Measurements from ENCODE around the gene ICAM4.
"Not testable (repeated sequence)": the region's sequence is repeated elsewhere in the genome, so short reads cannot be mapped to it uniquely, and the experiment has no call there.

The ICAM4 gene

GRCh38 chr19:10269333-10270179 lies 17.2 kb upstream of the ICAM4 start:
- DNase-seq: peak; percentile 88

DNA sequence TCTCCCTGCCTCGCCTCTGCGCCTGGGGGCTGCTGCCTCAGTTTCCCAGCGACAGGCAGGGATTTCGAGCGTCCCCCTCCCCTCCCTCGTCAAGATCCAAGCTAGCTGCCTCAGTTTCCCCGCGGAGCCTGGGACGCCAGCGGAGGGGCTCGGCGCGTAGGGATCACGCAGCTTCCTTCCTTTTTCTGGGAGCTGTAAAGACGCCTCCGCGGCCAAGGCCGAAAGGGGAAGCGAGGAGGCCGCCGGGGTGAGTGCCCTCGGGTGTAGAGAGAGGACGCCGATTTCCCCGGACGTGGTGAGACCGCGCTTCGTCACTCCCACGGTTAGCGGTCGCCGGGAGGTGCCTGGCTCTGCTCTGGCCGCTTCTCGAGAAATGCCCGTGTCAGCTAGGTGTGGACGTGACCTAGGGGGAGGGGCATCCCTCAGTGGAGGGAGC lies 16.6 kb upstream of the ICAM4 start:
- no peak for DNase-seq

GRCh38 chr19:10270616-10271394 lies 15.9 kb upstream of the ICAM4 start, which contains the start of gene ICAM1:
Gene ICAM1 (plus strand): TSS chr19:10271120. CDS start chr19:10271160, 40 bp downstream.
- DNase-seq: peak; percentile 50

- no peak for DNase-seq
These were observed 15.1 kb upstream of the ICAM4 start for GRCh38 chr19:10271543-10272086.

DNA sequence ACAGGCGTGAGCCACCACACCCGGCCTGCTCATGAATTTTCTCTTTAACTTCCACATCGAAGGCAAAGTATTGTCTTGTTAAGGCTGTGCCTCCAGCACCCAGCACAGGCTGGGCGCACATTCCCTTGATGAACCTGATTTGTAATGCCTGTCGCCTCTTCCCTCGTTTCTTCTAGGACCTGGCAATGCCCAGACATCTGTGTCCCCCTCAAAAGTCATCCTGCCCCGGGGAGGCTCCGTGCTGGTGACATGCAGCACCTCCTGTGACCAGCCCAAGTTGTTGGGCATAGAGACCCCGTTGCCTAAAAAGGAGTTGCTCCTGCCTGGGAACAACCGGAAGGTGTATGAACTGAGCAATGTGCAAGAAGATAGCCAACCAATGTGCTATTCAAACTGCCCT lies 12.2 kb upstream of the ICAM4 start:
- DNase-seq: no peak

GRCh38 chr19:10277795-10278589 lies 8.8 kb upstream of the ICAM4 start:
- no peak for DNase-seq

DNA sequence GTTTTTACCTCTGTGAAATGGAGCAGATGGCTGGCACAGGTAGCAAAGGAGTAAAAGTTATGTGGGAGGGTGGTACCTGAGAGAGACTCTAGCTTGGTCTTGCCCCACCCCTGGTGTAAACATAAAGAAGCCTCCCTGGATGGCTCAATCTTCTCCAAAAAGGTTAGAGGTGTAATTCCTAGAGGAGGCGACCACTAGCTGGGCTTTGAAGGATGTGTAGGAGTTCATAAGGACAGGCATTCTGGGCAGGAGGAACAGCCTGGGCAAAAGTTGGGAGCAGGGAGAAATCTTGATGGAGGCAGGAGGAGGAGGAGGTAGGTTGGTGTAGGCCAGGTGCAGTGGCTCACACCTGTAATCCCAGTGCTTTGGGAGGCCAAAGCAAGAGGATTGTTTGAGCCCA lies 7.8 kb upstream of the ICAM4 start:
- no peak for DNase-seq

DNA sequence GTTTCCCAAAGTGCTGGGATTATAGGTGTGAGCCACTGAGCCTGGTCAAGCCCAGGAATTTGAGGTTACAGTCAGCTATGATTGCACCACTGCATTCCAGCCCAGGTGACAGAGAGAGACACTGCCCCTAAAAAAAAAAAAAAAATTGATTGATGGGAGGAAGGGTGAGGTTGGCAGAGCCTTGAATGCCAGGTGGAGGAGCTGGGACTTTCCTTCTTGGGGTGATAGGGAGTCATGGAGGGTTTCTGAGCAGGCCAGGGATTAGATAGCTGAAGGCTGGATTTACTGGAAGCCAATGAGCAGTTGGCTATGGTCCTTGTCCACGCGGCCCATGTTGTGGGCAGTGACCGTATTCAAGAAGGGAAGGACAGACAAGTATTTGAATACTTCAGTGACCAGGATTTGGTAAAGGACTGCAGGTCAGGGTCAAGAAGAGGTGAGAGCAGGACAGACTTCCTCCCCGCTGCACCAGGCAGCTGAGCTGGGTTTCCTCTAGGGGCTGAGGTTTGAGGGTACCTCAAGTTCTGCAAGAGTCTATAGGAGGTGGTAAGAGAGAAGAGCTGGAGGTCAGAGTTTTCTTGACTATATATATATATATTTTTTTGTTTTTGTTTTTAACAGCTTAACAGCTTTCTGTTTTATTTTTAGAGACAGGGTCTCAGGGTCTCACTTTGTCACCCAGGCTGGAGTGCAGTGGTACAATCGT lies 6.9 kb upstream of the ICAM4 start:
- no peak for DNase-seq

DNA sequence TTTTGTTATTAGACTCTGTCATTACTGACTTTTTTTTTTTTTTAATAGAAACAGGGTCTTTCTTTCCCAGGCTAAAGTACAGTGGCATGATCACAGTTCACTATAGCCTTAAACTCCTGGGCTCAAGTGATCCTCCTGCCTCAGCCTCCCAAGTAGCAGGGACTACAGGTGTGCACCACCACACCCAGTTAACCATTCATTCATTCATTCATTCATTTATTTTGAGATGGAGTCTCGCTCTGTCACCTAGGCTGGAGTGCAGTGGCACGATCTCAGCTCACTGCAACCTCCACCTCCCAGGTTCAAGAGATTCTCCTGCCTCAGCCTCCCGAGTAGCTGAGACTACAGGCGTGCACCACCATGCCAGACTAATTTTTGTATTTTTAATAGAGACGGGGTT lies 4.7 kb upstream of the ICAM4 start:
- not testable (repeated sequence) for DNase-seq

- DNase-seq: no peak
These were observed 3.3 kb upstream of the ICAM4 start for GRCh38 chr19:10283301-10284064.

DNA sequence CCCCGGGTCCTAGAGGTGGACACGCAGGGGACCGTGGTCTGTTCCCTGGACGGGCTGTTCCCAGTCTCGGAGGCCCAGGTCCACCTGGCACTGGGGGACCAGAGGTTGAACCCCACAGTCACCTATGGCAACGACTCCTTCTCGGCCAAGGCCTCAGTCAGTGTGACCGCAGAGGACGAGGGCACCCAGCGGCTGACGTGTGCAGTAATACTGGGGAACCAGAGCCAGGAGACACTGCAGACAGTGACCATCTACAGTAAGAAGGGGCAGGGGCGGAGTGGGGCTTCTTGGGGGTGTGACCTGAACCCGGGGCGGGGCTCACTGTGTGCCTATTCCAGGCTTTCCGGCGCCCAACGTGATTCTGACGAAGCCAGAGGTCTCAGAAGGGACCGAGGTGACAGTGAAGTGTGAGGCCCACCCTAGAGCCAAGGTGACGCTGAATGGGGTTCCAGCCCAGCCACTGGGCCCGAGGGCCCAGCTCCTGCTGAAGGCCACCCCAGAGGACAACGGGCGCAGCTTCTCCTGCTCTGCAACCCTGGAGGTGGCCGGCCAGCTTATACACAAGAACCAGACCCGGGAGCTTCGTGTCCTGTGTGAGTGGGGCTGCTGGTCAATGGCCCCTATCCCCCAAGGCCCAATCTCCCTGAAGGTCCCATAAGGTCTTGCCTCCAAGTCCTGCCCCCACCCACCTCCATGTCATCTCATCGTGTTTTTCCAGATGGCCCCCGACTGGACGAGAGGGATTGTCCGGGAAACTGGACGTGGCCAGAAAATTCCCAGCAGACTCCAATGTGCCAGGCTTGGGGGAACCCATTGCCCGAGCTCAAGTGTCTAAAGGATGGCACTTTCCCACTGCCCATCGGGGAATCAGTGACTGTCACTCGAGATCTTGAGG lies 2.4 kb upstream of the ICAM4 start:
- DNase-seq: no peak

GRCh38 chr19:10284960-10285278 lies 1.8 kb upstream of the ICAM4 start:
- DNase-seq: no peak

- DNase-seq: no peak
These were observed 1.4 kb upstream of the ICAM4 start for GRCh38 chr19:10285393-10285792.

DNA sequence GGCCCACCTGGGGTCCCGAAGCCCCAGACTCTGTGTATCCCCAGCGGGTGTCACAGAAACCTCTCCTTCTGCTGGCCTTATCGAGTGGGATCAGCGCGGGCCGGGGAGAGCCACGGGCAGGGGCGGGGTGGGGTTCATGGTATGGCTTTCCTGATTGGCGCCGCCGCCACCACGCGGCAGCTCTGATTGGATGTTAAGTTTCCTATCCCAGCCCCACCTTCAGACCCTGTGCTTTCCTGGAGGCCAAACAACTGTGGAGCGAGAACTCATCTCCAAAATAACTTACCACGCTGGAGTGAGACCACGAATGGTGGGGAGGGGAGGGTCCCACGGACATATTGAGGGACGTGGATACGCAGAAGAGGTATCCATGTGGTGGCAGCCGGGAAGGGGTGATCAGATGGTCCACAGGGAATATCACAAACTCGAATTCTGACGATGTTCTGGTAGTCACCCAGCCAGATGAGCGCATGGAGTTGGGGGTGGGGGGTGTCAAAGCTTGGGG lies 2.0 kb downstream of the ICAM4 start:
- peak; percentile 59 for DNase-seq

DNA sequence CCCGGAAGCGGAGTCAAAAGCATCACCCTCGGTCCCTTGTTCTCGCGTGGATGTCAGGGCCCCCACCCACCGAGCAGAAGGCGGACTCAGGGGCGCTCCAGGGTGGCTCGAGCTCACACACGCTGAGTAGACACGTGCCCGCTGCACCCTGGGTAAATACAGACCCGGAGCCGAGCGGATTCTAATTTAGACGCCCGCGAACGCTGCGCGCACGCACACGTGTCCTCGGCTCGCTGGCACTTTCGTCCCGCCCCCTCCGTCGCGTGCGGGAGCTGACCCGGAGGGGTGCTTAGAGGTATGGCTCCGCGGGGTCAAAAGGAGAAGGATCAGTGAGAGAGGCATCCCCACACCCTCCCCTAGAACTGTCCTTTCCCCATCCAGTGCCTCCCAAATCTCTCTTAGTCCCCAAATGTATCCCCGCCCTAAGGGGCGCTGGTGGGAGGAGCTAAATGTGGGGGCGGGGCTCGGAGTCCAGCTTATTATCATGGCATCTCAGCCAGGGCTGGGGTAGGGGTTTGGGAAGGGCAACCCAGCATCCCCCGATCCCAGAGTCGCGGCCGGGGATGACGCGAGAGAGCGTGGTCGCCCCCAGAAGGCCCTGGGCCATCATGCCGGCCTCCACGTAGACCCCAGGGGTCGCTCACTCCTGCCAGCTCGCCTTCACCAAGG lies 2.5 kb downstream of the ICAM4 start:
- DNase-seq: peak; percentile 65

- no peak for DNase-seq
These were observed 3.1 kb downstream of the ICAM4 start, which contains the start of gene ICAM5 for GRCh38 chr19:10289836-10290356. Gene ICAM5 (plus strand): TSS chr19:10289952. CDS start chr19:10290044, 92 bp downstream.

DNA sequence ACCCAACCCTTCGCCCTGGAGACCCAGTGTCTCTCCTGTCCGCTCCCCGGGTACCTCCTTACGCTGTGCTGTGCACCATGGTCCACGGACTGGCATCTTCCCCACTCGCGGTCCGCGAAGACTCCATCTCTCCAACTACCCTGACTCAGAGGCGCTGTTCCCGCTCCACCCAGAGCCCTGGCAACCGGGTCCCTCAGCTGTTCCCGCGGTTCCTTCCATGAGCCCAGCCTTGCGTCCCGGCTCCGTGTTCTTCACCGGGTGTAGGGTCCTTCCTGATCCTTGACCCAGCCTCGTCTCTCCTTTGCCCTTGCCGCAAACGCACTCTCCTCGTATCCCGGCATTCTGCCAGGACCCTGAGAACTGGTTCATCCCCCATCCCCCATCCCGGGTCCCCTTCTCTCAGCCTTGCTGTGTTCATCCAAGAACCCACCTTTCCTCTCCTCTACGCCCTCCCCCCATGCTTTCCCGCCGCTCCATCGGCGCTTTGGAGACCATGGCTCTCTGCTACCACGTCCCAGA lies 3.7 kb downstream of the ICAM4 start:
- DNase-seq: peak; percentile 41

DNA sequence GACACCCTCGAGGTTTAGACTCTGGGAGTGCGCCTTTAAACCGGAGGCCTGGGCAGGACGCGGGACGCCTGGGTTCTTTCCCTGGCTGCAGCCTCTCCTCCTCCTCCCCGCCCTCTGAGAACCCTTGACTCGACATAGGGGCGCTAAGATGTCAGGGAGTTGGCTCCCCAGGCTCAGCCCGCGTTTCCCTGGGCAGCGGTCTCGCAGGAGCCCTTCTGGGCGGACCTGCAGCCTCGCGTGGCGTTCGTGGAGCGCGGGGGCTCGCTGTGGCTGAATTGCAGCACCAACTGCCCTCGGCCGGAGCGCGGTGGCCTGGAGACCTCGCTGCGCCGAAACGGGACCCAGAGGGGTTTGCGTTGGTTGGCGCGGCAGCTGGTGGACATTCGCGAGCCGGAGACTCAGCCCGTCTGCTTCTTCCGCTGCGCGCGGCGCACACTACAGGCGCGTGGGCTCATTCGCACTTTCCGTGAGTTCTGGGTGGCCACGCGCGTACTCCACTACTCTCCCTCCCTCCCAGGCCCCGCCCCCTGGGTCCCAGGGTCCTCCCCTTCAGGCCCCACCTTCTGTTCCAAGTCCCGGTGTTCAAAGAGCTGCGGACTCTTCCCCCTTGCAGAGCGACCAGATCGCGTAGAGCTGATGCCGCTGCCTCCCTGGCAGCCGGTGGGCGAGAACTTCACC lies 4.3 kb downstream of the ICAM4 start:
- peak; percentile 56 for DNase-seq

Data from eye (tissue), 1 donor.